Measurements from ENCODE around the gene ZNF710.

The ZNF710 gene

GRCh38 chr15:90042356-90042755, 41.2 kb downstream of the ZNF710 start:
- DNase-seq: no peak

- DNase-seq: no peak
These were observed 41.8 kb downstream of the ZNF710 start for GRCh38 chr15:90042766-90043529.

- no peak for DNase-seq
These were observed 42.4 kb downstream of the ZNF710 start for GRCh38 chr15:90043530-90044010.

GRCh38 chr15:90044191-90044590, 43.1 kb downstream of the ZNF710 start:
- no peak for DNase-seq

- no peak for DNase-seq
These were observed 43.8 kb downstream of the ZNF710 start for GRCh38 chr15:90044916-90045371.

GRCh38 chr15:90046289-90046688, 45.2 kb downstream of the ZNF710 start:
- no peak for DNase-seq

GRCh38 chr15:90046911-90047392, 45.8 kb downstream of the ZNF710 start:
- DNase-seq: no peak

GRCh38 chr15:90047956-90048575, 46.9 kb downstream of the ZNF710 start:
- no peak for DNase-seq

- no peak for DNase-seq
These were observed 47.9 kb downstream of the ZNF710 start for GRCh38 chr15:90049030-90049429.

- no peak for DNase-seq
These were observed 48.8 kb downstream of the ZNF710 start for GRCh38 chr15:90049666-90050604.

- no peak for DNase-seq
These were observed 50.8 kb downstream of the ZNF710 start for GRCh38 chr15:90051874-90052273.

GRCh38 chr15:90053685-90054466, 52.8 kb downstream of the ZNF710 start:
- no peak for DNase-seq

- no peak for DNase-seq
These were observed 53.5 kb downstream of the ZNF710 start for GRCh38 chr15:90054618-90055097.

- DNase-seq: no peak
These were observed 54.1 kb downstream of the ZNF710 start for GRCh38 chr15:90055182-90055581.

- DNase-seq: no peak
These were observed 55.4 kb downstream of the ZNF710 start for GRCh38 chr15:90056529-90056928.

GRCh38 chr15:90058308-90058707, 57.2 kb downstream of the ZNF710 start:
- no peak for DNase-seq

GRCh38 chr15:90058775-90059174, 57.7 kb downstream of the ZNF710 start:
- no peak for DNase-seq

GRCh38 chr15:90059208-90059985, 58.3 kb downstream of the ZNF710 start:
- peak; percentile 68 for DNase-seq

- DNase-seq: no peak
These were observed 59.7 kb downstream of the ZNF710 start for GRCh38 chr15:90060797-90061196.

GRCh38 chr15:90062023-90062442, 60.9 kb downstream of the ZNF710 start:
- DNase-seq: peak; percentile 35

- DNase-seq: no peak
These were observed 61.4 kb downstream of the ZNF710 start for GRCh38 chr15:90062462-90062932.

All from stimulated activated CD4-positive, alpha-beta T cell treated with anti-CD3 and anti-CD28 coated beads, Interleukin-12 subunit alpha, Interleukin-12 subunit beta, amount 100 ng/mL, for 4 hours (primary cell).